H1 (cell line): ENCODE results near the gene FUBP3. TPM values are rescaled to one million over a fixed set of nuclear protein-coding genes. Genes with fewer than 3 reads are reported as not detected.
A peak's percentile ranks its signal among the peaks of the same experiment; 100 is the strongest.

Experiments used
- CTCF ChIA-PET: fragments of 300-600 bp; sonication (Branson Sonifier 250); formaldehyde crosslinking; loops from one replicate; lab custom pipeline; 2021; ENCODE audit not compliant: partially characterized antibody; lab: Charles Lee
- POLR2A ChIA-PET: fragments of 300-600 bp; sonication (Branson Sonifier 250); formaldehyde crosslinking; loops from one replicate; lab custom pipeline; 2021; ENCODE audit warnings: inconsistent platforms; ENCODE audit not compliant: partially characterized antibody; lab: Charles Lee
- DNase-seq, 2 experiments: peaks; one replicate each; pipeline versions ENCODE4 v3.0.0 to v3.0.0-alpha.2; 2010 to 2022; ENCODE audit warnings: low spot score in 2 of 2, low read depth in 1 of 2, mixed read lengths in 1 of 2
- FAIRE-seq: peaks from 2 replicates; lab custom pipeline; 2011; peaks lifted over from hg19 to GRCh38; lab: Jason Lieb, UNC
- H2AFZ ChIP-seq: 2 replicates; pipeline ENCODE4 v1.8.1; 2012; ENCODE audit warnings: low read length, inconsistent platforms
- H2AK5ac ChIP-seq: 2 replicates; pipeline ENCODE4 v1.6.1; 2013; ENCODE audit warnings: low read depth, low read length
- H2BK120ac ChIP-seq: replicated peaks from 2 replicates; pipeline ENCODE3; 2013; ENCODE audit warnings: low read depth, low read length, inconsistent platforms
- H2BK12ac ChIP-seq: 2 replicates; pipeline ENCODE4 v1.6.1; 2013; ENCODE audit warnings: low read depth, low read length
- H2BK15ac ChIP-seq: 2 replicates; pipeline ENCODE4 v1.6.1; 2013; ENCODE audit warnings: low read length
- H2BK20ac ChIP-seq: 2 replicates; pipeline ENCODE4 v1.6.1; 2013; ENCODE audit warnings: low read length
- H2BK5ac ChIP-seq: 2 replicates; pipeline ENCODE4 v1.6.1; 2013; ENCODE audit warnings: low read depth, low read length
- H3K14ac ChIP-seq: 2 replicates; pipeline ENCODE4 v1.6.1; 2013; ENCODE audit warnings: inconsistent platforms; ENCODE audit not compliant: insufficient read length
- H3K18ac ChIP-seq: 2 replicates; pipeline ENCODE4 v1.6.1; 2013; ENCODE audit warnings: low read length; ENCODE audit errors: extremely low read depth
- H3K23ac ChIP-seq: 2 replicates; pipeline ENCODE4 v1.6.1; 2013; ENCODE audit warnings: inconsistent platforms; ENCODE audit not compliant: insufficient read length
- H3K23me2 ChIP-seq: 2 replicates; pipeline ENCODE4 v1.6.1; 2013; ENCODE audit warnings: low read depth, low read length
- H3K27ac ChIP-seq: 2 replicates; pipeline ENCODE4 v1.6.1; 2011; ENCODE audit warnings: low read depth, low read length, inconsistent platforms
- H3K27me3 ChIP-seq, 4 experiments: replicated peaks in 1 of 4; 1 replicate in 1 of 4; 2 replicates in 3 of 4; pipeline versions ENCODE4 v1.6.1 to v1.8.1; 2011 to 2013; ENCODE audit warnings: low read length in 3 of 4, mild to moderate bottlenecking in 3 of 4, inconsistent platforms in 2 of 4, mixed read lengths in 2 of 4, moderate library complexity in 1 of 4; ENCODE audit not compliant: control insufficient read depth in 3 of 4, insufficient read depth in 3 of 4; ENCODE audit errors: extremely low read depth in 1 of 4
- H3K36me3 ChIP-seq, 4 experiments: 2 replicates each; pipeline versions ENCODE4 v1.6.1 to v1.8.1; 2011 to 2013; ENCODE audit warnings: mild to moderate bottlenecking in 4 of 4, low read length in 3 of 4, moderate library complexity in 2 of 4, control low read depth in 1 of 4, inconsistent platforms in 1 of 4; ENCODE audit not compliant: insufficient read depth in 4 of 4, control insufficient read depth in 2 of 4
- H3K4ac ChIP-seq: replicated peaks from 2 replicates; pipeline ENCODE3; 2013; ENCODE audit warnings: low read length, low read depth, mixed read lengths, inconsistent platforms; ENCODE audit not compliant: insufficient read length
- H3K4me1 ChIP-seq, 4 experiments: replicated peaks in 1 of 4; 1 replicate in 1 of 4; 2 replicates in 3 of 4; pipeline versions ENCODE4 v1.6.1 to v1.8.1; 2011 to 2013; ENCODE audit warnings: low read length in 3 of 4, inconsistent platforms in 2 of 4, mixed read lengths in 1 of 4; ENCODE audit not compliant: insufficient read depth in 4 of 4, control insufficient read depth in 3 of 4
- H3K4me2 ChIP-seq, 2 experiments: 2 replicates each; pipeline versions ENCODE4 v1.6.1 to v1.8.1; 2011 to 2013; ENCODE audit warnings: low read depth in 2 of 2, low read length in 2 of 2, control low read depth in 1 of 2, inconsistent platforms in 1 of 2, mild to moderate bottlenecking in 1 of 2; ENCODE audit not compliant: insufficient read depth in 1 of 2
- H3K4me3 ChIP-seq, 4 experiments: fragments of 200-600, 300-600 bp in 1 of 4; sonication (generic), shearing (Covaris generic), sonication (Bioruptor Twin) in 1 of 4; 2 replicates each; pipeline versions ENCODE4 v1.5.1 to v1.8.1; 2011 to 2016; ENCODE audit warnings: low read length in 4 of 4, low read depth in 3 of 4, control low read depth in 2 of 4, inconsistent platforms in 2 of 4, mild to moderate bottlenecking in 2 of 4, mixed read lengths in 1 of 4, moderate library complexity in 1 of 4; ENCODE audit not compliant: insufficient read depth in 2 of 4; ENCODE audit errors: extremely low read depth in 1 of 4
- H3K56ac ChIP-seq: replicated peaks from 2 replicates; pipeline ENCODE3; 2013; ENCODE audit warnings: low read depth, mild to moderate bottlenecking, mixed read lengths, low read length, inconsistent platforms; ENCODE audit not compliant: insufficient read length
- H3K79me1 ChIP-seq: 2 replicates; pipeline ENCODE4 v1.6.1; 2013; ENCODE audit warnings: low read depth, low read length, control low read depth
- H3K79me2 ChIP-seq, 2 experiments: 2 replicates each; pipeline versions ENCODE4 v1.6.1 to v1.8.1; 2012 to 2013; ENCODE audit warnings: low read length in 2 of 2, mild to moderate bottlenecking in 2 of 2, inconsistent platforms in 1 of 2; ENCODE audit not compliant: insufficient read depth in 2 of 2, control insufficient read depth in 1 of 2
- H3K9ac ChIP-seq, 4 experiments: replicated peaks in 1 of 4; 1 replicate in 1 of 4; 2 replicates in 3 of 4; pipeline versions ENCODE4 v1.6.1 to v1.8.1; 2011 to 2013; ENCODE audit warnings: low read depth in 3 of 4, low read length in 3 of 4, control low read depth in 2 of 4, mild to moderate bottlenecking in 2 of 4, moderate library complexity in 2 of 4, inconsistent platforms in 1 of 4; ENCODE audit errors: extremely low read depth in 1 of 4
- H3K9me3 ChIP-seq, 2 experiments: 2 replicates each; pipeline versions ENCODE4 v1.6.1 to v1.8.1; 2012 to 2013; ENCODE audit warnings: mild to moderate bottlenecking in 2 of 2, moderate library complexity in 2 of 2, control low read depth in 1 of 2, inconsistent platforms in 1 of 2, low read depth in 1 of 2, low read length in 1 of 2, mixed read lengths in 1 of 2; ENCODE audit not compliant: insufficient read depth in 2 of 2
- H4K20me1 ChIP-seq, 2 experiments: replicated peaks in 1 of 2; 2 replicates each; pipeline versions ENCODE3 to v1.8.1; 2011 to 2013; ENCODE audit warnings: inconsistent platforms in 2 of 2, low read length in 2 of 2, mild to moderate bottlenecking in 1 of 2; ENCODE audit not compliant: insufficient read depth in 2 of 2, control insufficient read depth in 1 of 2
- H4K5ac ChIP-seq: 2 replicates; pipeline ENCODE4 v1.6.1; 2013; ENCODE audit warnings: low read length, low read depth, mixed read lengths, inconsistent platforms; ENCODE audit not compliant: insufficient read length
- H4K8ac ChIP-seq: 2 replicates; pipeline ENCODE4 v1.8.0; 2013; ENCODE audit warnings: mild to moderate bottlenecking, moderate library complexity, low read length, inconsistent platforms; ENCODE audit not compliant: insufficient read depth; ENCODE audit errors: extremely low read depth
- H4K91ac ChIP-seq: replicated peaks from 2 replicates; pipeline ENCODE3; 2013; ENCODE audit warnings: low read length, mixed read lengths, inconsistent platforms; ENCODE audit not compliant: insufficient read length
- ATF2 ChIP-seq: IDR thresholded peaks from 2 replicates; pipeline ENCODE4 v1.6.1; 2012; ENCODE audit warnings: low read length, inconsistent platforms
- BRCA1 ChIP-seq: IDR thresholded peaks from 2 replicates; pipeline ENCODE4 v1.6.1; 2012; ENCODE audit warnings: low read depth, low read length, improper control_type of control experiment
- CEBPB ChIP-seq: IDR thresholded peaks from 2 replicates; pipeline ENCODE4 v1.6.1; 2012; ENCODE audit warnings: low read depth, low read length
- CTCF ChIP-seq, 3 experiments: IDR thresholded peaks; 1 replicate in 2 of 3; 2 replicates in 1 of 3; pipeline versions ENCODE4 v1.5.1 to v1.6.1; 2011; ENCODE audit warnings: low read length in 3 of 3, mild to moderate bottlenecking in 3 of 3, inconsistent platforms in 2 of 3, low read depth in 1 of 3, moderate library complexity in 1 of 3; ENCODE audit not compliant: insufficient read depth in 1 of 3; ENCODE audit errors: control extremely low read depth in 1 of 3
- FOSL1 ChIP-seq: IDR thresholded peaks from 2 replicates; pipeline ENCODE4 v1.6.1; 2011; ENCODE audit warnings: mild to moderate bottlenecking, low read depth, low read length, moderate library complexity; ENCODE audit not compliant: insufficient read depth
- MAFK ChIP-seq: IDR thresholded peaks from 2 replicates; pipeline ENCODE4 v1.6.1; 2012; ENCODE audit warnings: low read depth, mild to moderate bottlenecking, improper control_type of control experiment, low read length
- PHF8 ChIP-seq: fragments of 200-600 bp; sonication (generic); conservative IDR thresholded peaks from 2 replicates; pipeline ENCODE4 v1.7.1; 2012; ENCODE audit warnings: low read depth, mild to moderate bottlenecking, inconsistent platforms, low read length, moderate library complexity
- SAP30 ChIP-seq: fragments of 300-600 bp; sonication (generic); IDR thresholded peaks from 2 replicates; pipeline ENCODE4 v1.7.1; 2012; ENCODE audit warnings: low read length, moderate library complexity, mild to moderate bottlenecking, inconsistent platforms; ENCODE audit not compliant: insufficient read depth, insufficient replicate concordance
- SP4 ChIP-seq: IDR thresholded peaks from 2 replicates; pipeline ENCODE4 v1.6.1; 2012; ENCODE audit warnings: low read length, inconsistent platforms
- WGBS, 2 experiments: shearing (Covaris generic) in 1 of 2; methylation state at CpG; one replicate each; pipeline versions ENCODE4 v1.1.6 to v1.1.7; 2013 to 2015; ENCODE audit warnings: low lambda C conversion rate in 2 of 2, mixed read lengths in 2 of 2, inconsistent platforms in 1 of 2, low coverage in 1 of 2, missing lambda C conversion rate in 1 of 2; ENCODE audit not compliant: insufficient replicate concordance in 2 of 2, insufficient coverage in 1 of 2, insufficient read length in 1 of 2; ENCODE audit errors: extremely low coverage in 1 of 2, missing lambda C conversion rate in 1 of 2; 5-methylcytosine and 5-hydroxymethylcytosine counted together
- polyA plus RNA-seq, 7 experiments: library from polyadenylated mRNA; depleted of rRNA in 3 of 7; stranded (reverse) in 5 of 7; unstranded in 2 of 7; fragments of >200 nt in 5 of 7; fragments of 200-250 nt in 2 of 7; gene quantifications; 1 replicate in 5 of 7; 2 replicates in 1 of 7; 4 replicates in 1 of 7; pipeline versions ENCODE4 v1.2.1 to v1.2.3, GENCODE V29; 2011 to 2013; ENCODE audit warnings: missing spikeins in 2 of 7, mixed read lengths in 2 of 7
- total RNA-seq: library from RNA; stranded (reverse); fragmentation: NEBNext Ultra II Directional; extraction: Animal tissue kit (Norgen Biotek cat#: 25700); gene quantifications from 2 replicates; pipeline ENCODE4 v1.2.1, GENCODE V29; 2021

FUBP3 gene
- total and polyA plus RNA-seq, 2 of the 8 experiments (the other 6 are each of a cell fraction or from before 2014, with no cell fraction given) = 23.7 to 76.4 TPM

- 91% methylated on average over 7 of the region's 8 CpGs; no CpG with 5 or more reads in 1 of the 2 experiments for WGBS, 2 experiments
- no peak overlapping the region for H2BK12ac ChIP-seq
- ChIA-PET POLR2A (interaction anchor here (0.6 kb wide), 1 partner anchor 90 kb away, joined by 3 read pairs; no protein-coding TSS in a partner anchor), CTCF (interaction anchor here (1.1 to 1.5 kb wide), 2 partner anchors 19 to 48 kb away, joined by 3 to 4 read pairs; no protein-coding TSS in a partner anchor)
- peak overlapping the region; percentile 63; the same call in 1 of the 2 replicates for H4K8ac ChIP-seq
- no peak overlapping the region for H2BK120ac ChIP-seq
- H2BK15ac ChIP-seq = no peak overlapping the region
- no peak overlapping the region for H4K5ac ChIP-seq
- H3K9ac ChIP-seq = no peak overlapping the region
- H3K27ac ChIP-seq = no peak overlapping the region
- H4K91ac ChIP-seq = no peak overlapping the region
- H3K4ac ChIP-seq = no peak overlapping the region
- no peak overlapping the region for H3K4me2 ChIP-seq
- peaks cover 5 to 15% (median 13%) of the 10 kb centered on the region in 4 experiments for H3K4me1 ChIP-seq
- H3K79me2 ChIP-seq = no peaks in the 10 kb centered on the region
- no peak for DNase-seq
- no peaks in the 10 kb centered on the region for H3K23me2 ChIP-seq
- no peak for FAIRE-seq
- H2BK5ac ChIP-seq = no peak overlapping the region
- no peak overlapping the region for H3K14ac ChIP-seq
- H3K4me3 ChIP-seq = no peak overlapping the region
- no peak overlapping the region for H3K18ac ChIP-seq
- H2BK20ac ChIP-seq = no peak overlapping the region
- peaks cover 8 to 68% (median 32%) of the 10 kb centered on the region in 4 experiments; a peak in 7 of 8 replicates for H3K36me3 ChIP-seq
- H3K9me3 ChIP-seq = no peaks in the 10 kb centered on the region
- peaks cover 2 to 12% of the 10 kb centered on the region in 2 experiments for H4K20me1 ChIP-seq
- no peak overlapping the region for H2AK5ac ChIP-seq
- H2AFZ ChIP-seq = no peak overlapping the region
- no peak overlapping the region for H3K56ac ChIP-seq
- H3K79me1 ChIP-seq = no peaks in the 10 kb centered on the region
- H3K23ac ChIP-seq = no peak overlapping the region
- no peaks in the 10 kb centered on the region for H3K27me3 ChIP-seq
- TF ChIP-seq SP4 (no peak), CEBPB (no peak), ATF2 (no peak), MAFK (no peak), SAP30 (no peak), FOSL1 (no peak), PHF8 (no peak), CTCF (IDR thresholded peaks at IDR 0.05; ENCODE audit: control extremely low read depth in 1 of 3, insufficient read depth in 1 of 3, low read depth in 1 of 3, low read length in 3 of 3) (no peak), BRCA1 (no peak)
Measured at GRCh38 chr9:130634801-130635200, 55.4 kb downstream of the FUBP3 start.
